PC-9 (cell line): ENCODE data around the gene MYCT1.

ENCODE experiments used
- EZH2 ChIP-seq: fragments of 200-600 bp; sonication (generic); IDR thresholded peaks from 2 replicates; pipeline ENCODE4 v1.8.0; 2017; ENCODE audit warnings: antibody characterized with exemption, low read depth
- TF ChIP-seq, protein P1 (sequence below): fragments of 200-600 bp; sonication (generic); conservative IDR thresholded peaks from 2 replicates; pipeline ENCODE4 v1.6.1; 2017; ENCODE audit warnings: mixed run types, antibody characterized with exemption, mild to moderate bottlenecking, moderate library complexity

DNA sequence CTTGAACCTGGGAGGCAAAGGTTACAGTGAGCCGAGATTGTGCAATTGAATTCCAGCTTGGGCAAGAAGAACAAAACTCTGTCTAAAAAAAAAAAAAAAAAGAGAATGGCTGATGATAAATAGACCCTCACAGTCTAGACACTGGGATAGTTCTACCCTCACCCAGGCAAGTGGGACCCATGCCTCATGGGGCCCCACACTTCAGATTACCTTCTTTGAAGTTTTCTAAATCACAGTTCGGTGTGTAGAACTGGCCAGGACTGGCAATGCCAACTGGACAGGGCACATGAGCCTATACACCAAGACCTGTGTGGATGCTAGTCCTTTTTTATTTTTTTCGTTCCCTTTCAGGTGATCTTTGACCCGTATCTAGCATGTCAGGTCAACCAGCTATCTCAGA is 28.6 kb downstream of the MYCT1 start:
- TF ChIP-seq, protein P1, sequence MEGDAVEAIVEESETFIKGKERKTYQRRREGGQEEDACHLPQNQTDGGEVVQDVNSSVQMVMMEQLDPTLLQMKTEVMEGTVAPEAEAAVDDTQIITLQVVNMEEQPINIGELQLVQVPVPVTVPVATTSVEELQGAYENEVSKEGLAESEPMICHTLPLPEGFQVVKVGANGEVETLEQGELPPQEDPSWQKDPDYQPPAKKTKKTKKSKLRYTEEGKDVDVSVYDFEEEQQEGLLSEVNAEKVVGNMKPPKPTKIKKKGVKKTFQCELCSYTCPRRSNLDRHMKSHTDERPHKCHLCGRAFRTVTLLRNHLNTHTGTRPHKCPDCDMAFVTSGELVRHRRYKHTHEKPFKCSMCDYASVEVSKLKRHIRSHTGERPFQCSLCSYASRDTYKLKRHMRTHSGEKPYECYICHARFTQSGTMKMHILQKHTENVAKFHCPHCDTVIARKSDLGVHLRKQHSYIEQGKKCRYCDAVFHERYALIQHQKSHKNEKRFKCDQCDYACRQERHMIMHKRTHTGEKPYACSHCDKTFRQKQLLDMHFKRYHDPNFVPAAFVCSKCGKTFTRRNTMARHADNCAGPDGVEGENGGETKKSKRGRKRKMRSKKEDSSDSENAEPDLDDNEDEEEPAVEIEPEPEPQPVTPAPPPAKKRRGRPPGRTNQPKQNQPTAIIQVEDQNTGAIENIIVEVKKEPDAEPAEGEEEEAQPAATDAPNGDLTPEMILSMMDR: no peak
- no peak for TF ChIP-seq EZH2
